ENCODE results near the gene VAMP5.

DNA sequence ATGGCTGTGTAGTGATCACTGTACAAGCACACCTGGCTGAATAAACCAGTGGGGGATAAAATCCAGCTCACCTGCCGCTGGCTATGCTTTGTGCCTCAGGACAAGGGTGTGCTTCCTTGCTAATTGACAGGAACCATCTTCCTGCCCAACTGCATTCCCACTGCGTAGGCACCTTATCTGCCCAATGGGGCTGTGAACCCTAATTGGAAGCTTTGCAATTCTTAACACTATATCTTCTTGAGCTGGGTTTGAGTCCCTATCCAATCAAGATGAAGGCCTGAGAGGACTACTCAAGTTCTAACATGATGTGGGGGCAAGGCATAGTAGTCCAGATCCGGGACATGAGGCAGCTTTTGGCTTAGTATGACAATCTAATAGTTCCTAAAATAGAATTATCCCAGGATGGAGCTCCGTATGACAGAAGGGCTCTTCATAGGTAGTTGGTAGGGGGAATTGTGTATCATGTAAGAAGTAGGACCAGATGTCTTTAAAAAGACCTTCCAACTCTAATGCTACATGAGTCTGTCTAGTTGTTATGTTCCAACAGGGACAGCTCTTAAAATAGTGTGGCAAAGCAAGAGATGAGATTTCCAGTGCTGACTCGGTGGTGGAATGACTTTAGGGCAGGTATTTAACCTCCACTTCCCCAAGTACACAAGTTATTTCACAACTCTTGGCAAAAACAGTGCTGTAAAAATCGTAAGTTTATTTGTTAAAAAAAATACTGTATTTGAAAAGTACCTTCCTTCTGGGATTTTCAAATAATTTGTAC is 20.5 kb downstream of the VAMP5 start:
- TF ChIP-seq, protein P1, sequence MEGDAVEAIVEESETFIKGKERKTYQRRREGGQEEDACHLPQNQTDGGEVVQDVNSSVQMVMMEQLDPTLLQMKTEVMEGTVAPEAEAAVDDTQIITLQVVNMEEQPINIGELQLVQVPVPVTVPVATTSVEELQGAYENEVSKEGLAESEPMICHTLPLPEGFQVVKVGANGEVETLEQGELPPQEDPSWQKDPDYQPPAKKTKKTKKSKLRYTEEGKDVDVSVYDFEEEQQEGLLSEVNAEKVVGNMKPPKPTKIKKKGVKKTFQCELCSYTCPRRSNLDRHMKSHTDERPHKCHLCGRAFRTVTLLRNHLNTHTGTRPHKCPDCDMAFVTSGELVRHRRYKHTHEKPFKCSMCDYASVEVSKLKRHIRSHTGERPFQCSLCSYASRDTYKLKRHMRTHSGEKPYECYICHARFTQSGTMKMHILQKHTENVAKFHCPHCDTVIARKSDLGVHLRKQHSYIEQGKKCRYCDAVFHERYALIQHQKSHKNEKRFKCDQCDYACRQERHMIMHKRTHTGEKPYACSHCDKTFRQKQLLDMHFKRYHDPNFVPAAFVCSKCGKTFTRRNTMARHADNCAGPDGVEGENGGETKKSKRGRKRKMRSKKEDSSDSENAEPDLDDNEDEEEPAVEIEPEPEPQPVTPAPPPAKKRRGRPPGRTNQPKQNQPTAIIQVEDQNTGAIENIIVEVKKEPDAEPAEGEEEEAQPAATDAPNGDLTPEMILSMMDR (conservative IDR thresholded peaks at IDR 0.05; ENCODE audit: low read depth in 2 of 2), result no peak
- TF ChIP-seq JUNB (IDR thresholded peaks at IDR 0.05; ENCODE audit: unreplicated experiment), result no peak

Data from GM23338 (cell line).